ENCODE measurements around the gene POLR1G.
"Not testable (repeated sequence)": the region's sequence is repeated elsewhere in the genome, so short reads cannot be mapped to it uniquely, and the experiment has no call there.

Gene POLR1G

DNA sequence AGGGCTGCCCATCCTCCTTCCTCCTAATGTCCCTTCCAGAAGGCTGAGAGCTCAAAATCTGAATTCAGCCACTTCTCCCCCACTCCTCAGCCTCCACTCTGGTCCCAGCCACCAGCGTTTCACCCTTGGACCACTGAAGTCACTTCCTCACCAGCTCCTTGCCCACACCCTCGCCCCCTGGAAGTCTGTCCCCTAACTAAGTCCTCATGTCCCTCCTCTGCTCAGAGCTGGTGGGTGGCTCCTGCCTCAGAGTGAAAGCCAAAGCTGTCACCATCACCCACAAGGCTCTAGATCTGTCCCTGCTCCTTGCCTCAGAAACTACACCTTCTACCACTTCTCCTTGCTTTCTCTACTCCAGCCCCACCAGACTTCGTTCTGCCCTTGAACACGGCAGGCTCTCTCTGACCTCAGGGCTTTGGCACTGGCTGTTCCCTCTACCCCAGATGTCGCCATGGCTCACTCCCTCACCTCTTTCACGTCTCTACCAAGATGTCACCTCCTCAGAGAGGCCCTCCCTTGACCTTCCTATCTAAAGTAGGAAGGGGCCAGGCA lies 15.6 kb downstream of the POLR1G start:
- no peak for DNase-seq (ENCODE audit: low read depth)

DNA sequence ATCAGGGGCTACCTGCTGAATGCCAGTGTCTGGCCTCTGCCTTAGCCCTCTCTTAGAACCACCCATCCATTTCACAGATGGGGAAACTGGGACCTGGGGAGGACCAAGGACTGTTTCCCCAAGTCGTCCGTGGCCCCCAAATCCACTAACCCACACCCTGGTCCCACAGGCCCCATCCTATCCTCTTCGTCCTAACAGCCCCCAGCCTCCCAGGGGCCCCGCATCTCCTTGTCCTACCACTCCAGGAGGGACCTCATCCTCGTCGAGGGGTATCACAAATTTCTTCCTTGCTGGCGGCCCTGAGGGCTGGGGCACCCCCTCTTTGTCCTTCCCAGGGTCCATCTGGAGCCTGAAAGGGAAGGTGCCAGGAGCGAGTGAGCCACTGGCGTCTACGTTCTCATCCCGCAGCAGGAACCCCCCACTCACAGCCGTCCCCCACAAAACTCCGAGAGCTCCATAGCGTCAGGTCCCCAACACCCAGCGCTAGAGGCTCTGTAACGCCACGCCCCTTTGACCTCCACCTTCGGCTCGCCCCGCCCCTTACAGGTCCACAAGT lies 16.7 kb downstream of the POLR1G start:
- DNase-seq (ENCODE audit: low read depth), result no peak

DNA sequence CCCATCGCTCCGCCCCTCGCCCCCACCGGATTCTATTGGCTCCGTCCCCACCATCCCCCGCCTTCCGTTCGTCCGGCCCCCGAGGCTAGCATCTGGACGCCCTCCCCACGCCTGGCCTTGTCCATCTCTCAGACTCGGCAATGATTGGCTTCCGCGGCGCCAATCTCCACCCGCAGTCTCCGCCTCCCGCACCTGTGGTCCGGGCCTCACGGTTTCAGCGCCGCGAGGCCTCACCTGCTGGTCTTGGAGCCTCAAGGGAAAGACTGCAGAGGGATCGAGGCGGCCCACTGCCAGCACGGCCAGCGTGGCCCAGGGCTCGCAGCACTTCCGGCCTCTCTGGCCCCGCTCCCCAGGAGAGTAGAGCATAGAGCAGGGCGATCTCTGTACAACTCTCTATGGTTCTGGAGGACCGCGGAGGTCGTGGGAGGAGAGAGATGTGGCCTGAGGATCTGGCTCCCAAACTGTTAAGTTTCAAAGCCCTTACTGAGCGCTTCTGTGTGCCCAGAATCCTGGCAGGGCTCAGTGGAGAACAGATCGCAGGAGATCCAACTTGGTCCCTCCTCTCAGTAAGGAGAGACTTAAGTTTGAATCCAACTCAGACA lies 17.2 kb downstream of the POLR1G start, which contains the start of gene ERCC1:
Gene ERCC1, minus strand, starts transcription at position 329 of the 602 bp plus-strand sequence. CDS start 543 bp downstream, outside the sequence.
- DNase-seq (ENCODE audit: low read depth), result peak; percentile 64

GRCh38 chr19:45424191-45425058 lies 18.0 kb downstream of the POLR1G start:
- DNase-seq (ENCODE audit: low read depth), result no peak

- DNase-seq (ENCODE audit: low read depth), result no peak
Observed at GRCh38 chr19:45428384-45429231, 22.2 kb downstream of the POLR1G start.

DNA sequence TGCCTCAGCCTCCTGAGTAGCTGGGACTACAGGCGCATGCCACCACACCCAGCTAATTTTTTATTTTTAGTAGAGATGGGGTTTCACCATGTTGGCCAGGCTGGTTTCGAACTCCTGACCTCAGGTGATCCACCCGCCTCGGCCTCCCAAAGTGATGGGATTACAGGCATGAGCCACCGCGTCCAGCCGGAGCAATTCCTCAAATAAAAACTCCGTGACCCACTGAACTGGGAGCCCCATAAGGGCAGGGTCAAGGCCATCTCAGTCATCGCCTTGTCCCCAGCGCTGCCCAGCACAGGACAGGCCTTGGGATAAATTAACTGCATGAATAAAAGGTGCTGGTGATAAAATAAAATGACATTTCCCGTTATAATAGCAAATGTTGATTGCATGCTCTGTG lies 23.5 kb downstream of the POLR1G start:
- DNase-seq (ENCODE audit: low read depth), result not testable (repeated sequence)

- not testable (repeated sequence) for DNase-seq (ENCODE audit: low read depth)
Observed at GRCh38 chr19:45431008-45431407, 24.6 kb downstream of the POLR1G start.

DNA sequence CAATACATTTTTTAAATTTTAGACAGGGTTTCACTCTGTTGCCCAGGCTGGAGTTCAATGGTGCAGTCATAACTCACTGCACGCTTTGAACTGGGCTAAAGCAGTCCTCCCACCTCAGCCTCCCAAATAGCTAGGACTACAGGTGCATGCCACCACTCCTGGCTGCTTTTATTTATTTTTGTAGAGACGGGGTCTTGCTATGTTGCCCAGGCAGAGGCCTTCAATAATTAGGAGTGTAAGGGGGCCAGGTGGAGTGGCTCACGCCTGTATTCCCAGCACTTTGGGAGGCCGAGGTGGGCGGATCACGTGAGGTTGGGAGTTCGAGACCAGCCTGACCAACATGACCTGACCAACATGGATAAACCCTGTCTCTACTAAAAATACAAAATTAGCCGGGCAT lies 26.1 kb downstream of the POLR1G start:
- not testable (repeated sequence) for DNase-seq (ENCODE audit: low read depth)

GRCh38 chr19:45437328-45437727 lies 30.9 kb downstream of the POLR1G start:
- DNase-seq (ENCODE audit: low read depth), result no peak

- no peak for DNase-seq (ENCODE audit: low read depth)
Observed at GRCh38 chr19:45439190-45439568, 32.7 kb downstream of the POLR1G start.

DNA sequence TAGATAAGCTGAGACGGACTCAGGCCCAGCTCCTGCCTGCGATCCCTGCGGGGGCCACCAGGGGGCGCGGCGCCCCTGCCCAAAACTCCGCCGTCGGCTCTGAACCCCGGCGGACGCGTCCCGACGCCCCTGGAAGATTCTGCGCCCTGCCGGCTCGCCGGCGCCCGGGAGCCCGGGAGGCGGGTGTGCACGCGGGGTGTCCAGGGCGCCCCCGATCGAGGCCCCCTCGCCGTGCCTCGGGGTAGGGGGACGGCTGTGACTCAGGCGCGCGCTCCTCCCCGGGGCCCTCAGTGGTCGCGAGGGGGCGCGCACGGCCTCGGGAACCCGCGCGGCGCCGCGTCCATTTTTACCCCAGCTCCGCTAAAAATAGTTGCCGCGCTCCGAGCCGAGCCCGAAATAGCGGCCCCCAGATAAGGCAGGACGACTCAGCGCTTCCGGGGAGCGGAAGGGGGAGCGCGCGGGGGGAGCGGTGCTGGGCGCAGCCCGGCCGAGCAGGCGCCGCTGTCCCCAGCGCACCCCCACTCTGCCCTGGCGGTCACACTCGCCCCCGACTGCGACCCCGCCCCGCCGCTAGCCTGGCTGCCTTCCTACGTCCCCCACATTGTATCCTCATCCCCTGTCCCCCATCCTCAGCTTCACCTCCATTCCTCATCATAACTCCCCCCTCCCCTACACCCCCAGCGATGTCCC lies 33.3 kb downstream of the POLR1G start:
- peak; percentile 75 for DNase-seq (ENCODE audit: low read depth)

GRCh38 chr19:45440259-45440638 lies 33.8 kb downstream of the POLR1G start:
- DNase-seq (ENCODE audit: low read depth), result no peak

DNA sequence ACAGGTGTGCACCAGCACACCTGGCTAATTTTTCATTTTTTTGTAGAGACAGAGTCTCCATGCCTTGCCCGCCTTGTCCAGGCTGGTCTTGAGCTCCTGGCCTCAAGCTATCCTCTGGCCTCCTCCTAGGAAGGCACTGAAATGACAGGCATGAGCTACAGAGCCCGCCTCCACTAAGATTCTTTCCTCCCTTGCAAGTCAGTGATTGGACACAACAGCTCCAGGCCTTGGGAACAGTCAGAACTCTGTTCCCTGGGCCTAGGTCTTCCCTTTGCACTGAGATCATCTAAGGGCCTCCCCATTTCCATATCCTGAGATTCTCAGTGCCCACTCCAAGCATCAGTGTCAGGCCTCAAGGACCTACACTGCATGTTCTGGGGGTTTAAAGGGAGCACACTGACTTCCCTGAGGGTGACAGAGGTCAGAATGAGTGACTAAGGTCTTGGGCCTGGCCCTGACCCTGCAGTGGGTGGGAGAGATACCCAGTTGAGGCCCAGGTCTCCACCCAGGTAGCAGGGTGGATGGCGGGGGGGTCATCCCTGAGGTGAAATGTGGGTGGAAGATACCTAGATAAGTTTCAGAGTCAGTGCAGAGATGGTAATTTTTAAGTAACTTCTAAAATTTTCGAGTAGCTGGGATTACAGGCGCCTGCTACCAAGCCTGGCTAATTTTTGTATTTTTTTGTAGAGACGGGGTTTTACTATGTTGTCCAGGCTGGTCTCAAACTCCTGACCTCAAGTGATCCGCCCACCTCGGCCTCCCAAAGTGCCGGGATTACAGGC lies 34.6 kb downstream of the POLR1G start:
- DNase-seq (ENCODE audit: low read depth), result no peak

DNA sequence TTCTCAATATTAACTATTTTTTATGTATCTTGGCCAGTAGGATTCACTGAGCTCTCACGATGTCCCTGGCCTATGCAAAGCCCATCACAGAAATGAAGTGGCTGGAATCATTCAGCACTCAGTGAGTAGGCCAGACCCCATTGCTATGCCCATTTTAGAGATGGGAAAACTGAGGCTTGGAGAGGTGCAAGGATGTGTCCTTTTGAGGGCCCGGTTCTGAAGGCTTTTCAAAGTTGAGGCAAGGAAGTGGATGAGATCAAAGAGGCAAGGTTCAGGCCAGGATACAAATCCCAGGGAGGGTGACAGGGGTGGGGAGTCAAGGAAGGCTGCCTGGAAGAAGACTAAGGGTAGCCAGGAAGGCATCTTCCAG lies 35.9 kb downstream of the POLR1G start:
- no peak for DNase-seq (ENCODE audit: low read depth)

- DNase-seq (ENCODE audit: low read depth), result no peak
Observed at GRCh38 chr19:45442778-45443461, 36.5 kb downstream of the POLR1G start.

- peak; percentile 39 for DNase-seq (ENCODE audit: low read depth)
Observed at GRCh38 chr19:45443462-45444317, 37.2 kb downstream of the POLR1G start.

- peak; percentile 60 for DNase-seq (ENCODE audit: low read depth)
Observed at GRCh38 chr19:45444318-45445041, 38.0 kb downstream of the POLR1G start.

DNA sequence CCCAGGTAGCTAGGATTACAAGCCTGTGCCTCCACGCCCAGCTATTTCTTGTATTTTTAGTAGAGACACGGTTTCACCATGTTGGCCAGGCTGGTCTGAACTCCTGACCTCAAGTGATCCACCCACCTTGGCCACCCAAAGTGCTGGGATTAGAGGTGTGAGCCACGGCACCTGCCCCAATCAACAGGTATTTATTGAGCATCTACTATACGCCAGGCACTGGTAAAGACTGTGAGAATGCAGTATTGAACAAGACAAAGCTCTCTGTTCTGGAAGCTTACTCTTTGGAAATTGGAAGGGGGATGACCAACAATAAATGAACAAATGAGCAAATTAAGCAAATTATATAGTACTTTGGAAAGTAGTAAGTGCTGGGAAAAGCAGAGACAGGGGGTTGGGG lies 38.7 kb downstream of the POLR1G start:
- no peak for DNase-seq (ENCODE audit: low read depth)

Measured in activated T-helper 1 cell treated with Interleukin-2 at 50 U/mL for 16 hours (primary cell).